ENCODE results near the gene GPS1.
A peak's percentile ranks its signal among the peaks of the same experiment; 100 is the strongest.

Gene GPS1

DNA sequence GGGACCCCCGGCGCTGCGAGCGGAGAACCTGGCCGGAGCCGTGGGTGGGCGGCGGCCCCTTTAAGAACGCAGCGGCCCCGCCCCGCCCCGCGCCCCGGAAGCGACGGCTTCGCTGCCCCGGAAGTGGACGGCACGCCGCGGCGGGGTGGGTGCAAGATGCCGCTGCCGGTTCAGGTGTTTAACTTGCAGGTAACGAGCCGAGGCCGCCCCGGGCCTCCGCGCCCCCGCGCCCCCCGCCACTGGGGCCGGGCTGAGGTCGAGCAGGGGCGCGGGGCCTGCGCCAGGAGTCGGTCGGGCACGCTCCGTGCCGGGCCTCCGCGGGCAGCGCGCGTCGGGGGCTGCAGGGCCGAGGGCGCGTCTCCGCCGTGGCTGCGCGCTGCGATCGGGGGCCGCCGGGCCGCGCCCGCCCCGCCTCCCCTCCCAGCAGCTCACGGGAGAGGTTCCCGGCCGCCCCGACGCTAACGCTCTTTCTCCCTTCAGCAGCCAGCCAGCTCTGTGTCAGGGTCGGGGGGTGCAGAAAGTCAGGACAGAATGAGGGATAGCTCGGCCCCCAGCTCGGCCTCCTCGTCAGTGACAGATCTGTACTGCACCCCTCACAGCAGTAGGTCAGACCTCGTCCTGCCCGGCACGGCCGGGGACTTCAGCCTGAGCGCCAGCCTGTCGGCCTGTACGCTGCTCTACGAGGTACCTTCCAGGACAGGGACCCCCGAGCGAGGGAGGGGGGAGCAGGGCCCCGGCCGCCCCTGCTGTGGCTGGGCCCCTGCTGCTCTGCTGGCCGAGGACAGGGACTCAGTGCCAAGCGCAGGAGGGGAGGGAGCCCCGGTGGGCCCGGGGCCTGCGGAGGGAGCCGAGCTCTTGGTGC lies at the start of gene GPS1, which contains the start of gene RFNG:
GPS1 (plus strand) TSS at position 123 of the 862 bp plus-strand sequence; CDS start at position 157, 34 bp downstream.
RFNG (minus strand) TSS at position 36 of the 862 bp plus-strand sequence. CDS start 45 bp downstream, outside the sequence.
- DNase-seq (ENCODE audit: low spot score), result peak; percentile 66

DNA sequence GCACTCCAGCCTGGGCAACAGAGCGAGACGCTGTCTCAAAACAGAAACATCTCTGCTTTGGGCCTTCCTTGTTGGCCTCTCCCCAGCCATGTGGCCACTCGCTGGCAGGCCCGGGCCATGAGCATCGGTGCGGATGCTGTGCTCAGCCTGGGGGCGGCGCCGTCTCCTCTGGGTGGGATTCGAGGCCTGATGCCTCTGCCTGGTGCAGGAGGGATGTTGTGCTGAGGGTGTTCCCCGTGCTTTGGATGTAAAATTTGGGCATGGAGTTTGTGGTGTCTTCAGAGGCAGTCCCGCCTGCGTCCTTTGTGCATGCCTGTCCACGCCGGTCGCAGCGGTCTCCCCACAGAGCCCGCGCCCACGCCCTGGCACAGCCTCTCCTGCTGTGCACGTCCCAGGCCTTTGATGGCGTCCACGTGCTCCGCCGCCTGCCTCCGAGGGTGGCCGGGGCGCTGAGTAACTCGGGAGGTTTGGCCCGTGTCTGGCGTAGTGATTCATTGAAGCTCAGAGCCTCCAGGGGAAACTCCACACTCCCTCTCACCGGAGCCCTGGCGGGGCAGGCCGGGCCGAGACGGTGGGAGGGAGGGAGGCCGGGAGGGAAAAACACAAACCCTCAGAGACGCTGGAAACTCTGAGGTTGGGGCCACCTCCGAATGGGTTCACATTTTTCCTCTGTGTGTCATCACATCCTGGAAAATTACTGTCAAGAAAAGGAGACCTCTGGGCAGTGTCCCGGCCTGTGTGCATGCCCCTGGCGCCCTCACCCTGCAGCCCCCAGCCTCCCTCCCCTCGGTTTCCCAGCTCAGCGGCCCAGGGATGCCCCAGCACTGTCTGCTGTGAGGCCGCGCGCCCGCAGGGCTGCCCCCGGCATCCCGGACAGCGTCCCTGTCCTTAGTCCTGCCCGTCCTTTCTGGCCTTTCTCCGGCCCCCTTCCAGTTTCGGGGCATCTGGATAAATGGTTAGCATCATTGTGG lies 48.0 kb upstream of the GPS1 start:
- no peak for DNase-seq (ENCODE audit: low spot score)

DNA sequence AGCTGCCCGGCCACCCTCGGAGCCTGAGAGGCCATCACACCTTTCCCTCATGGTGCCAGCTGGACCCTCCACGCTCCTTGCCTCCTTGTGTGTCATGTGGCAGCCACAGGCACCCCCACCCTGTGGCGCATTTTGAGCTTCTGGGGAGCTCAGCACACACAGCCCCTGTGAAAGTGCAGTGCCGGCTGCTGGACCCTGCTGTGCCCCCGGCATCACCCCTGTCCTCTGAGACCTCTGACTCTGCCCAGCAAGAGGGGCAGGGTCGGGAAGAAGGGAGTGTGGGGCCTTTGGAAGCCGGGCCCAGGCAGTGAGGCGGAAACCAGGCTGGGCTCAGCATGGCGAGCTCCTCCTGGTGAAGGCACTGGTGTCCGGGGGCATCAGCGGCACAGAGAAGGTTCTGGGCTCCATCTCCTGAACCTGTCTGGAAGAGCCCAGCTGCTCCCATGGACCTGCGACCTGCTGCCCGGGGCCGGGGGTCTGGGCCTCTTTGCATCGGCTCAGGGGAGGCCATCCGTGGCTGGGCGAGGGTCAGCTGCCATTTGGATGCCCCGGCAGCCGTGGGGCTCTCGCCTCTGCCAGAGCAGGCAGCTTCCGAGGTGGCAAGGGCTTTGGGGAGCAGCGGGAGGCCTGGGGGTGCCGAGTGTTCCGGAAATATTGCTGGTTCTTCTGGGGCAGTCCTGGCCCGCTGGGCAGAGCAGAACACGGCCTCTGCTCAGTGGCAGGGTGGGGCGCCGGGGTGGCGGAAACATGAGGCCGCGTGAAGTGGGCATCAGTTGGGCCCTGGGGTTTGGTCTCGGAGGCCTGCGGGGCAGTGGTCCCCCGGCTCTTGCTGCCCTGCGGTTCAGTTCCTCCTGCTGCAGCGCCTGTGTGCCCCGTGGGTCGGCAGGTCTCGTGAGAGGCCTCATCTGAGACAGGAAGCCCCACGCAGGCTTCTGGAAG lies 46.9 kb upstream of the GPS1 start:
- no peak for DNase-seq (ENCODE audit: low spot score)

GRCh38 chr17:82005701-82006348 lies 45.9 kb upstream of the GPS1 start:
- no peak for DNase-seq (ENCODE audit: low spot score)

DNA sequence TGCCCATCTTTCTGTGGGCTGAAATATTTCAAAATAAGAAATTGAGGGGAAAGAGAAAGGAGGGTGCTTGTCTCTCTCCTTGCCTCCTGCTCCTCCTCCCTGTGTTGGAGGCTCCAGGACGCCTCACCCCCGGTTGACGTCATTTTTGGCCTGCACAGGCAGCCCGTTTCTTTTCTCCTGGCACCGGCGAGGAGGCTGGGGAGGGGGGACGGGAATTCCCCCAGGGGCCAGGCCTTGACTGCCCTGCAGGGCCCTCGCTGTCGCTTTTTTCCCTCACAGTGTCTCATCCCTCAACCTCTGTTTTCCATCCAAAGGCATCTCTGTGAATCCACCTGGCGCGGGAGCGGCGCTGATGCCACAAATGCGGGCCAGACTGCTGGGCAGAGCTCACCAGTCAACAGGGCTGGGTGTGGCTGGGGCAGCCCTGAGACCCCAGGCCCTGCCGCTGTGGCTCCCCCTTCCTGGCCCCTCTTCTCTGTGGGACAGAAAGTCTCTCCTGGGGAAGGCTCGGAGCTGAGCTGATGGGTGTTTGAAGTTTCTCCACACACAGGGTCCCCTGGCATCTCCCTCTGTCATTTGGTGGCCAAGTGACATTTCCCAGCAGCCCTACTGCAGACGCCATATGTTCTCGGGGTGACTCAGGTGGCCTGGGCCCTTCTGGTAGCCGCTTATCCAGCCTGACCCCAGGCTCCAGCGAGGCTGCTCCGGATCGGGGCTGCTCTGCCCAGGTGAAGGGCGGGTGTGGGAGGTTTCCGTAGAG lies 45.0 kb upstream of the GPS1 start:
- no peak for DNase-seq (ENCODE audit: low spot score)

- DNase-seq (ENCODE audit: low spot score), result no peak
Observed at GRCh38 chr17:82007228-82007494, 44.5 kb upstream of the GPS1 start.

DNA sequence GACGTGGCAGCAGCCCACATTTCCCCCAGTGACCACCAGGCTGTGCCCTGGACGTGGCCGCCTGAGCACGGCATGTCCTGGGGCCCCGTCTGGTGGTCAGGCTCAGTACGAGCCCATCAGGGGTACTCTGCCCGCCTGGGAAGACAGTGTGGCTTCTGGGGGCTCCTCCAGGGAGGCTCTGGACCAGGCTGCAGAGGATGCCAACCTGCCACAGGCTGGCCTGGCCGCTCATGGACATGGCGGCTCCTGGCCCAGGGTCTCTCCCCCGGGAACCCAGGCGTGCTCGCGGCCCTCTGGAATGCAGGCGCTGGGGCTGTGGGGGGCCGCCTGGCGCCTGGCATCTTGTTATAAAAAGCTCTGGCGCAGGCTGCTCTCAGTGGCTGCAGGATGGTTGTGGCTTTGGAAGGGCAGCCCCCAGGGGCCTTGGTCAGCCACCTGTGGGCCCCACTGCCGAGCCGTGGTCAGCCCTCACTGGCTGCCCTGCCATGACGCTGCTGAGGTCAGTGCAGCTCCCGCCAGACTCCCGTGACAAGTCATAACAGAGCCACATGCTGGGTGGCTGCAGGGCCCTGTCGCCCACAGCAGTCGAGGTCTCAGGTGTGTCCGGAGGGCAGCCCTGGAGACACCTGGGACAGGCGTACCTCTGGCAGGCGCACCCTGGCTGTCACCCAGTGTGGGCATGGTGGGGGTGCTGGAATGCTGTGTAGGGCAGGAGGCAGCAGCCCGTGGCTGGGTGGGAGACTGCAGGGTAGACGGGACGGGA lies 44.0 kb upstream of the GPS1 start:
- DNase-seq (ENCODE audit: low spot score), result no peak

- DNase-seq (ENCODE audit: low spot score), result no peak
Observed at GRCh38 chr17:82008258-82008940, 43.3 kb upstream of the GPS1 start.

GRCh38 chr17:82008941-82009405 lies 42.7 kb upstream of the GPS1 start:
- DNase-seq (ENCODE audit: low spot score), result no peak

DNA sequence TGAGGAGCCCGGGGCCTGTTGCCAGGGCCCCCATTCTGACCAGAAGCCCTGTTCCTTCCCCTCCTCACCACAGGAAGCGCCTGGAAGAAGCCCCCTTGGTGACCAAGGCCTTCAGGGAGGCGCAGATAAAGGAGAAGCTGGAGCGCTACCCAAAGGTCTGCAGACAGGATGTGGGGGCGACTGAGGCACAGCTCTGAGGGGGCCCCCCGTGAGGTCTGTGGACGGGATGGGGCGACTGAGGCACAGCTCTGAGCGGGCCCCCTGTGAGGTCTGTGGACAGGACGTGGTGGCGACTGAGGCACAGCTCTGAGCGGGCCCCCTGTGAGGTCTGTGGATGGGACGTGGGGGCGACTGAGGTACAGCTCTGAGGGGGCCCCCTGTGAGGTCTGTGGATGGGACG lies 42.3 kb upstream of the GPS1 start:
- DNase-seq (ENCODE audit: low spot score), result no peak

DNA sequence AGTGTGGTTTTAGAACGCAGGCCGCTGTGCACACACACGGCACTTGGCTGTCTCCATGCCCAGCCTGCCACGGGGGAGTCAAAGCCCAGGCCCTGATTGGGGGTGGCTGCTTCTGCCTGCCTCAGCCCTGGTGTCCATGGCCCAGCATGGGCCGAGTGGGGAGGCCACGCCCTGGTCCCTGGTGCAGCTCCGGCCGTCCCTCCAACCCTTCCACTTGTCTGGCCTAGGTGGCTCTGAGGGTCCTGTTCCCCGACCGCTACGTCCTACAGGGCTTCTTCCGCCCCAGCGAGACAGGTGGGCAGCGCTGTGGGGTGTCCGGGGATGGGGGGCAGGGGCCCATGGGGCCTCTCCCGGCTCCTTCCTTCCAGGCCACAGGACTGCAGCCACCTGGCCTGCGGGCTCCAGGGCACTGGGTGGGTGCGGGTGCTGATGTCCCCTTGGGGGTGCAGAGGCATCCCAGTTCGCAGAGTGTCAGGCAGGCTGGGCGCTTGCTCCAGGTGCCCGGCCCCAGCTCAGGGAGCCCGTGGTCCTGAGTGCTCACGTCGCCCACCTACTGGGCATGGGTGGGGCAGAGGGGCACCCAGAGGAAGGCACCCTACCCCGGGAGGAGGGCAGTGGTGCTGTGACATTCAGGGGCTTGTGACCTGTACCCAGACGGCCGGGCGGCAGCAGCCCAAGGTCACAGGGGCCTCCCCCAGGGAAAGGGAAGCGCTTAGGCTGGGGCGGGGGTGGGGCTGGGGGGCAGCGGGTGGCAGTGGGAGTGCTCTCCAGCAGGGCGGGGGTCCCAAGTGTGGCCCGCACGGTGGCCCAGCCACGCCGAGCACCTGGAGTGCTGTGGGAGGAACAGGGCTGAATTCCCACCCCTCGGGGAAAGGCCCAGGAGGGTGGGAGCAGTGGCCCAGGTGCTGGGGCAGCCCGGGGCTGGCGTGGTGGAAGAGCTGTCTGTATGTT lies 40.8 kb upstream of the GPS1 start:
- no peak for DNase-seq (ENCODE audit: low spot score)

- no peak for DNase-seq (ENCODE audit: low spot score)
Observed at GRCh38 chr17:82011617-82012187, 40.0 kb upstream of the GPS1 start.

DNA sequence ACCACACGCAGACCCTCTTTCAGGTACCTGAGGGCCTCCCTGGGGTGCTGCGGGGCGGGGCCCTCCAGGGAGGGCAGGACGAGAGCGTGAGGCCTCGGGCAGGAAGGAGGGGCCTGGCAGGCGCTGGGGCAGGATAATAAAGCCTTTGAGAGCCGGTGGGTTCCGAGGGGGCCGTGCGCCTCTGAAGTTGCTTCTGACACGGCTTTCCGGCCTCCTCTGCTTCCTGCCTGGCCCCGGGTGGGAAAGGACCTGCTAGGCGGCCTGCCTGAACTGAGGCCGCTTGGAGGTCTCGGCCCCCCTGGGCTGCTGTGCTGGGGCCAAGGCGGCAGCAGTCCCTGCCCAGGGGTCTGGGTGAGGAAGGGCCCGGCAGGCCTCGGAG lies 39.4 kb upstream of the GPS1 start:
- DNase-seq (ENCODE audit: low spot score), result no peak

- DNase-seq (ENCODE audit: low spot score), result no peak
Observed at GRCh38 chr17:82012640-82013295, 38.9 kb upstream of the GPS1 start.

- no peak for DNase-seq (ENCODE audit: low spot score)
Observed at GRCh38 chr17:82013341-82013740, 38.4 kb upstream of the GPS1 start.

DNA sequence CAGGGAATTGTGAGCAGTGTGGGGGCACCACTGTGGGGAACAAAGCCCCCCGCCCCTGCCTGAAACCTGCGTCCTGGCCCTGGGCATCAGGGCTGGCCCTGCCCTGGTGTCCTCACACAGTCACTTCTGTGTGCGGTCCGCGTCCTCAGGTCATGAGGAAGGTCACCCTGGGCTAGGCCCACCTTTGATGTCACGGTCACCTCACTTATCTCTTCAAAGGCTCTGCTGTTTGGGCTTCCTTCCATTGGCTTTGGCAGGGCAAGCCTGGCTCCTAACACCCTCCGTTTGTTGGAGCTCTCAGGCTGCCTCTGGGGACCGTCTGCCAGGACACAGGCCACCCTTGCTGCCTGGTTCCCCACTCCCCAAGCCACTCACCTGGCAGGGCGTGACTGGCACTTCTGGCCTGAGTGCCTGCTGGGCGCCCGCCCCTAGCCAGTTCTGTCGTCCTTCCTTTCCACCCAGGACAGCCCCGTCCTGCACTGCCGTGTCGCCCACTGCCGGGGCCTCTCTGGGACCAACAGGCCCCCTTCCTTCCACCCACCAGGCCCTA lies 37.9 kb upstream of the GPS1 start:
- no peak for DNase-seq (ENCODE audit: low spot score)

- DNase-seq (ENCODE audit: low spot score), result no peak
Observed at GRCh38 chr17:82014432-82014831, 37.3 kb upstream of the GPS1 start.

All from NAMALWA (cell line).